WTC11 (cell line): ENCODE measurements around the gene GSTA1.

ENCODE experiments used
- CTCF ChIP-seq: fragments of 200-600 bp; IDR thresholded peaks from 2 replicates; pipeline ENCODE4 v1.8.0; 2022; ENCODE audit warnings: antibody characterized with exemption
- JUN ChIP-seq: sonication (generic); formaldehyde crosslinking; IDR thresholded peaks from 2 replicates; pipeline ENCODE4 v1.8.0; 2023; ENCODE audit warnings: mild to moderate bottlenecking, missing genetic modification reagents
- ZBTB43 ChIP-seq: sonication (generic); formaldehyde crosslinking; IDR thresholded peaks from 2 replicates; pipeline ENCODE4 v1.8.1; 2023; ENCODE audit warnings: mild to moderate bottlenecking, missing genetic modification reagents
- TF ChIP-seq, protein P1 (sequence below): sonication (generic); formaldehyde crosslinking; IDR thresholded peaks from 2 replicates; pipeline ENCODE4 v1.8.1; 2023; ENCODE audit warnings: mild to moderate bottlenecking, missing genetic modification reagents, moderate library complexity

- TF ChIP-seq, protein P1, sequence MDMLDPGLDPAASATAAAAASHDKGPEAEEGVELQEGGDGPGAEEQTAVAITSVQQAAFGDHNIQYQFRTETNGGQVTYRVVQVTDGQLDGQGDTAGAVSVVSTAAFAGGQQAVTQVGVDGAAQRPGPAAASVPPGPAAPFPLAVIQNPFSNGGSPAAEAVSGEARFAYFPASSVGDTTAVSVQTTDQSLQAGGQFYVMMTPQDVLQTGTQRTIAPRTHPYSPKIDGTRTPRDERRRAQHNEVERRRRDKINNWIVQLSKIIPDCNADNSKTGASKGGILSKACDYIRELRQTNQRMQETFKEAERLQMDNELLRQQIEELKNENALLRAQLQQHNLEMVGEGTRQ = no peak
- TF ChIP-seq CTCF (no peak), ZBTB43 (CRISPR knock-in tag) (no peak), JUN (CRISPR knock-in tag) (no peak)
Measured at GRCh38 chr6:52849137-52849536, 45.5 kb upstream of the GSTA1 start.
